ENCODE results near the gene CACNA2D4. TPM values are rescaled to one million over a fixed set of nuclear protein-coding genes. Genes with fewer than 3 reads are reported as not detected.

CACNA2D4 gene
- total RNA-seq, 1 experiment from 2014 or later: not detected

GRCh38 chr12:1862973-1863372, 55.5 kb downstream of the CACNA2D4 start:
- in situ Hi-C loops (cut with HindIII; ENCODE audit: low pct_unique_long_range_greater_than_20kb, low sequenced_read_pairs): no loop called here
- DNase-seq (ENCODE audit: low read depth): no peak

DNA sequence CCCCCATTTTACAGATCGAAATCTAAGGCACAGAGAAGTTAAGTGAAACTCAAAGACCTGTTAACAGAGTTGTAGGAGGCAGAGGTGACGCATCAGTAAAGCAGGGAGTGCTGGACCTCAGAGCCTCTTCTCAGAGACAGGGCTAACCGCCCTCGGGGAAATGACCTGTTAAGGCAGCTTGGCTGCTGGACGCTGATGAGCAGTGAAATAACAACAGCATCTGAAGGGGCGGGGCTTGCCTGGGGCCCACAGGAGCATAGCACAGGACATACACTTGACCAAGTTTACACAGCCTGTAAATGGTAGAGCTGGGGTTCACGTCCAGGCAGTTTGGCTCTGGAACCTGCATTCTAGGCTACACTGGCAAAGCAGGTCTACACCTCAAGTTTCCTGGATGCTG, 58.8 kb downstream of the CACNA2D4 start:
- no peak for DNase-seq (ENCODE audit: low read depth)
- in situ Hi-C loops (cut with HindIII; ENCODE audit: low pct_unique_long_range_greater_than_20kb, low sequenced_read_pairs): no loop called here

DNA sequence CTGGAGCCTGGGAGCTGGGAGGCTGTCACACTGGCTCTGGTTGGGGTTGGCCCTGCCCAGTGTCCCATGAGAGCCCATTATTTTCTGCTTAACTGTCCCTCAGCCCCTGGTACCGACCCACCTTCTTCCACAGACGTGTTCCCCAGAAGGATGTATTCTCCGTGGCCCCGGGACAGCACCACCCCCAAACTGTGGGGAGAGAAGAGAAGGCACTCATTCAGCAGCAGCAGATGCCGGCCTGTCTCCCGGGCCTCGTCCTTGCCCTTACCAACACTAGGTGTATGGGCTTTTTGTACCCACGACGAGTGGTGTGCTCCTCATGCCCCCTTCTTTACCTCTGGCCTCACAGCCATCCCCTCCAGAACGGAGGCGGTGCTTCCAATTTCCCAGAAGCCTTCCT, 60.0 kb downstream of the CACNA2D4 start:
- no peak for DNase-seq (ENCODE audit: low read depth)
- in situ Hi-C loops (cut with HindIII; ENCODE audit: low pct_unique_long_range_greater_than_20kb, low sequenced_read_pairs): no loop called here

- DNase-seq (ENCODE audit: low read depth): no peak
- in situ Hi-C loops (cut with HindIII; ENCODE audit: low pct_unique_long_range_greater_than_20kb, low sequenced_read_pairs): no loop called here
These were observed 60.6 kb downstream of the CACNA2D4 start for GRCh38 chr12:1857821-1858220.

GRCh38 chr12:1857086-1857485, 61.4 kb downstream of the CACNA2D4 start:
- in situ Hi-C loops (cut with HindIII; ENCODE audit: low pct_unique_long_range_greater_than_20kb, low sequenced_read_pairs): no loop called here
- DNase-seq (ENCODE audit: low read depth): no peak

GRCh38 chr12:1855241-1855640, 63.2 kb downstream of the CACNA2D4 start:
- in situ Hi-C loops (cut with HindIII; ENCODE audit: low pct_unique_long_range_greater_than_20kb, low sequenced_read_pairs): no loop called here
- no peak for DNase-seq (ENCODE audit: low read depth)

- in situ Hi-C loops (cut with HindIII; ENCODE audit: low pct_unique_long_range_greater_than_20kb, low sequenced_read_pairs): no loop called here
- DNase-seq (ENCODE audit: low read depth): no peak
These were observed 64.7 kb downstream of the CACNA2D4 start for GRCh38 chr12:1853716-1854115.

DNA sequence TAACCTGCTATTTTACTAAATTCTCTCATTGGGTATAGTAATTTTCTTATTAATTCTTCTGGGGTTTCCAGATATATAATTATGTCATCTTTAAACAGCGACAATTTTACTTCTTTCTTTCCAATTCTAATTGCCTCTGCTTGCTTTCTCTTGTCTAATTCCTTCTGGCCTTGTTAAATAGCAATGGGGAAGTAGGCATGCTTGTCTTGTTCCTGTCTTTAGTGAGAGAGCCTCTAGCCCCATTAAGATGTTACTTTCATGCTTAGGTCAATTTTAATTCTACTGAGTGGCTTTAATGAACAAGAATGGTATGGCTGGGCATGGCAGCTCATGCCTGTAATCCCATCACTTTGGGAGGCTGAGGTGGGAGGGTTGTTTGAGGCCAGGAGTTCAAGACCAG, 66.4 kb downstream of the CACNA2D4 start:
- in situ Hi-C loops (cut with HindIII; ENCODE audit: low pct_unique_long_range_greater_than_20kb, low sequenced_read_pairs): no loop called here
- no peak for DNase-seq (ENCODE audit: low read depth)

GRCh38 chr12:1851151-1851701, 67.2 kb downstream of the CACNA2D4 start:
- in situ Hi-C loops (cut with HindIII; ENCODE audit: low pct_unique_long_range_greater_than_20kb, low sequenced_read_pairs): no loop called here
- no peak for DNase-seq (ENCODE audit: low read depth)

- in situ Hi-C loops (cut with HindIII; ENCODE audit: low pct_unique_long_range_greater_than_20kb, low sequenced_read_pairs): no loop called here
- DNase-seq (ENCODE audit: low read depth): no peak
These were observed 69.7 kb downstream of the CACNA2D4 start for GRCh38 chr12:1848745-1849144.

DNA sequence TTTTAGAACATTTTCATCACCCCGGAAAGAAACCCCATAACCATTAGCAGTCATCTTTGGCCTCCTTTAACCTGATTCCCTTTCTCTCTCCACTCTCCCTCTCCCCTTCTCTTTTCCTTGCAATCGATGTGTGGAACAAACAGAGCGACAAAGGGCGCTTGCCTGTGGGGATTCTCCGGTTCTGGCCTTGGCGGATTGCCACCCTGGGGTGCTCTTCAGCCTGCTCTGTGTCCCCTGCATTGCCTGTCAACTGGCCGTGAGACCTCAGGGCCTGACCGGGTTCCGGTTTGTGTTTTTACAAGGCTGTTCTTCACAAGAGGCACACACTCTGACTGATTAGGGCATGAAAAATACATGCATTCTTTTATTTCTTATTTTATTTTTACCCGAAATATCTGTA, 70.3 kb downstream of the CACNA2D4 start:
- DNase-seq (ENCODE audit: low read depth): no peak
- in situ Hi-C loops (cut with HindIII; ENCODE audit: low pct_unique_long_range_greater_than_20kb, low sequenced_read_pairs): no loop called here

GRCh38 chr12:1847411-1847810, 71.0 kb downstream of the CACNA2D4 start:
- in situ Hi-C loops (cut with HindIII; ENCODE audit: low pct_unique_long_range_greater_than_20kb, low sequenced_read_pairs): no loop called here
- DNase-seq (ENCODE audit: low read depth): no peak

DNA sequence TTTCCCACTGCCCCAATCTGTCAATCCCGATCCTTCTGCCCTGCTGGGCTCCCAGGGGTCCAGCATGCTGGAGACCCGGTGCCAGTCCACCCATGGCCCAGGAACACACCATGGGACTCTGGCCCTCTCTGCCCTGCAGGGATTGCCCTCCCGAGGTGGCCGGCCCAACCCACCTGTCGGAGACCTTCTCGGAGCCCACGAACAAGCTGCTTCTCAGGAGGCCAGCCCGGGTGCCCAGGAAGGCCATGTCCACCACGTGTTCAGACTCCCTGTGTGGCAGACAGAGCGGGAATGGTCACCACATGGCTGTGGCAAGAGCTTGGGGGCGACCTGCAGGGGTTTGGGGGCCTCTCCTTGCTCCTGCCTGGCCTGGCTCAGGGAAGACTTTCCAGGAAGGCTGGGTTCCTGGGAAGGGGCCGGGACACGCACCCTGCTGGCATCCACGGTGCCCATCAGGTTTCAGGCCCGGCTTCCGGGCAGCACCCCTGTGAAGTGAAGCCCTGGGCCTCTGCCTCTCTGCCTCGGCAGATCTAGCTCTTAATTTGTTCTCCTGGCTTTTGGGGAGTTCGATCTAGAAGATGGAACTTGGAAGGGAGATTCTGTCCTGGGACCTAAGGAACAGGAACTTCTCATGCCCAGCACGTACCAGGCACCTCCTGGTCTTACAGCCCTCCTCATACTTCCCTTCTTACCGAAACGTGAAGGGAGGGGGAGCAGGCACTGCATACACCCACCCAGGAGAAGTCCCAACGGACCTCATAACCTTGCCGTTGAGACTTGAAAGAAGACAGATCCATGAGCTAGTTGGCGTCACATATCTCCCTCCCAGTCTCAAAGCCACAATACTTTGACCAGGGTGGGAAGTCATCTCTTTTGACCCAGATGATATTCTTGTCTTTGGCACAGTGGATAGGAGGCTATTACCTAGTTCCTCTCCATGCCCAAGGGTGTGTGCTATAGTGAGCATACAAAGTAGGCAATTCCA, 71.7 kb downstream of the CACNA2D4 start:
- no peak for DNase-seq (ENCODE audit: low read depth)
- in situ Hi-C loops (cut with HindIII; ENCODE audit: low pct_unique_long_range_greater_than_20kb, low sequenced_read_pairs): no loop called here

DNA sequence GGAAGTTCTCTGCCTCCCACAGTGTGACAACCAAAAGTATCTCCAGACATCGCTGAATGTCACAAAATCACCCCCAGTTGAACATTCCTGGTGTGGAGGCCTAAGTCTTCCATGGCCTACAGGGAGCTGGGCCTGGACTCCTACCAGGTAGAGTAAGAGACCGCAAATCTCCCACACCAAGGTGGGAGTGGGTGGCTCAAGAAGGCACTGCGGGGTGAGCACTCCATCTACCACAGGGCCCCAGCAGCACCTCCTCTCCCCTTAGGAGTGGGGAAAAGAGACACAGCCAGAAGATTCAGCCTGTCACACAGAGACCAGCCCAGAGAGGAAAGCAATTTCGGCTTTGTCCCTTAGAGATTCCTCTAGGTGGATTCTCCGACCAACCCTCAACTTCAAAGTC, 72.6 kb downstream of the CACNA2D4 start:
- in situ Hi-C loops (cut with HindIII; ENCODE audit: low pct_unique_long_range_greater_than_20kb, low sequenced_read_pairs): no loop called here
- no peak for DNase-seq (ENCODE audit: low read depth)

DNA sequence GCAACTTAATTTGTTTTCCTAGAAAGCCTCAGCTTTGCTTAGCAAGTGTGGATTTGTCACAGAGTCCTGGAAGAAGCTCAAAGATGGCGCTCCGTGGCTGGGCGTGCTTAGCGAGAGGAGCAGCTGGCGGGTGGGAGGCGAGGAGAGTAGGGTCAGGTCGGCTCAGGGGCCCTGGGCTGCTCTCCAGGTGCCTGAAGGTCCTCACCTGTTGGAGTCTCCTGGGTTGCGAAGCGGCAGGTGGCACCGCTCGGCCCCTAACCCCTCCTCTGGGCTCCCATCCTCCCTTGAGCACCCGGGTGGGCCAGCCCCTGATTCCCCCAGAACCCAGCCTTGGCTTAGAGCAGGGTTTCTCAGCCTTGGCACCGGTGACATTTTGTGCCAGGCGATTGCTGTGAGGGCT, 73.0 kb downstream of the CACNA2D4 start:
- in situ Hi-C loops (cut with HindIII; ENCODE audit: low pct_unique_long_range_greater_than_20kb, low sequenced_read_pairs): no loop called here
- no peak for DNase-seq (ENCODE audit: low read depth)

DNA sequence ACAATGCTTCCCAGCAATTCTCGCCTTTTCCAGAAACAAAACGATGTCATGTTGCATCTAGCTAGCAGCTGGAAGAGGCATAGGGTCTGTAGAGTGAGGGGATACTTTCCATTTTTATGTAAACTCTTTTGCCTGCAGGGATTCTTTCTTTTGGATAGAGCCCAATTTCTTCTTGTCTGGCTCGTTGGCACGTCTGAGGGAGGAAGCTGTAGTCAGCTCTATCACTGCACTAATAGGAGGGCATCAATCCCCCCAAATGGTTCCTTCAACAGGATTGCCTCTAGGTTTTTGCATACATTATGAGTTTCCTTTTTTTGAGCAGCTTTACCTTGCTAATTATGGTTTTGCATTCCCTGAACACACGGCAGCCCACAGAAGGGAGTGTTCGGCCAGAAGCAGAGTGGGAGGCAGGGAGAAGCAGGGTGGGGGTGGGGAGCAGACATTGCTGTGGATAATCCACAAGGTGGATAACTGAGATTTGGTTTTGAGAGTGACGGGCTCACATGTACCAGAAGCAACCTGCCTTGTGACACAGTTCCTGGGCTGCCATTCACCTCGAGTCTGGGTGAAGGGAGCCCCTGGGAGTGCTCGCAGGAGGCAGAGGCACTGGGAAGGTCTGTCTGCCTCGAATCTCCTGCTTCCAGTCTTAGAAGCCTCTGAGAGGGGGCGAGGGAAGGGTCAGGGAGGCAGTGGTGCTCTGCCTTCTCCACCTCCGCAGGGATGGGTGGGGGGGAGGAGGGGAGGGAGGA, 73.6 kb downstream of the CACNA2D4 start:
- DNase-seq (ENCODE audit: low read depth): no peak
- in situ Hi-C loops (cut with HindIII; ENCODE audit: low pct_unique_long_range_greater_than_20kb, low sequenced_read_pairs): no loop called here

DNA sequence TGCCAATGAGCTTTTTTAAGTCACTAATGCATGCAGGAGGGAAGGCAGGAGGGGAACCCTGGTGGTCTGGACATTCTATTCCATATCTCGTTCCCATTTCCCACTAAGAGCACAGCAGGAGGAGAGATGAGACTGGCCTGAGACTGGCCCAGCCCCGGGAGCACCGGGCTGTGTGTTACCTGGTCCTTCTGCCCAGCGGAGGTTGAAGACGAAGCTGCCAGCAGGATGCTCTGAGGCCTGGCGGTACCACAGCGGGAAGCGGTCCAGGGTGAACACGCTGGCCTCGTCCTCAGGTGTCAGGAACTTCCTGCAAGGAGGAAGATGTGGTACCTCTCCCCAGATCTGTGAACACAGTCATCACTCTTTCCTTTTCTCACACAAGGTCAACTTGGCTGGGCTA, 74.2 kb downstream of the CACNA2D4 start:
- in situ Hi-C loops (cut with HindIII; ENCODE audit: low pct_unique_long_range_greater_than_20kb, low sequenced_read_pairs): no loop called here
- DNase-seq (ENCODE audit: low read depth): no peak

DNA sequence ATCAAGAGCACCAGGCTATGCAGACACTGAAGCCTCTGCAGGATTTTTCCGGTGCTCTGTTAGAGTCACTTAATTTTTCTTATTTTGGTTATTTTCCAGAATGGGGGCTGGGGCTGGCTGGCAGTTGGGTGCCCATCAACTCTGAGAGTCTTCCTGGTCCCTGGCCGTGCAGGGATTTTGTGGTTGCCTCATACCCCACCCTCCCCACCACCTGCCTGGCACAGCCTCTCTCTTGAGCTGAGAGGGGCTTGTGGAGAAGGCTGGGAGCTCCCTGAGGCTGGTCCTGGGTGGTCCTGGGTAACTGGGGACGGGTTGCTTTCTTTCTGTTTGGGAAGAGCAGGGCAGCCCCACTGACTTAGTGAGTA, 74.8 kb downstream of the CACNA2D4 start:
- DNase-seq (ENCODE audit: low read depth): no peak
- in situ Hi-C loops (cut with HindIII; ENCODE audit: low pct_unique_long_range_greater_than_20kb, low sequenced_read_pairs): no loop called here

DNA sequence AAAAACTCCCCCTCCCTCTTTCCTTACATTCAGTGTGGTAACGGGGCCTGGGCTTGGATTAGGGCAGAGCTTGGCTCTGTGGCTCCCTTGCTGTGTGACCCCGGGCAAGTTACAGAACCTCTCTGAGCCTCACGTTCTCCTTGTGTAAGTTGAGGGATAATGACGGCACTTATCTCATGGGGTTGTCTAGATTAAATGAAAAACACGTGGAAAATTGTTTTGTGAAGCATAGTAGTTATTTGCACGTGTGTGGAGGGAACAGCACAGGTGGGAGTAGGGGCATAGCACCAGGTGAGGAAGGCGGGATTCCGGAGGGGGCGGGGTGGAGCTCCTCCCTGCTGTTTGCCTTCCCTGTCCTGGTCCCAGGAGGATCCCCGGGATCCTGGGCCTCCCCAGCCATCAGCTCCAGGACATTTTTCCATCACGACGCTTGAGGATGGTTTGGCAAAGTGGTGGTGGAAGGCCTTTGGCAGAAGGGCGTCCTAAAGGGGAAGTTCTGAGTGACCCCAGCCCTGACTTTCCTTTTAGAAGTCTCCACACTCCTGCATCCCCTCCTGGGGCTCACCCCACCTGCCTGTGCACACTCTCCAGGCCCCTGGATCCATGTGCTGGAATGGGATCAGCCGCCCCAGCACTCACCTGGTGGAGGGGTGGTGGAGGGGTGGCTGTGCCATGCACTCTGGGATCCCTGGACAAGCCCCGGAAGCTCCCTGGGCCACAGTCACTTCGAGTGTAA, 75.4 kb downstream of the CACNA2D4 start:
- no peak for DNase-seq (ENCODE audit: low read depth)
- in situ Hi-C loops (cut with HindIII; ENCODE audit: low pct_unique_long_range_greater_than_20kb, low sequenced_read_pairs): no loop called here

All from Caki2 (cell line).